HG02943 (cell line): Measurements from ENCODE around the gene MACROD1.

ENCODE experiments used
- ATAC-seq: cut with Tn5 transposase; IDR thresholded peaks from one replicate; pipeline ENCODE4 v1.9.1; 2021; ENCODE audit warnings: mild to moderate bottlenecking, low read depth, moderate library complexity; ENCODE audit not compliant: unreplicated experiment

MACROD1 gene

DNA sequence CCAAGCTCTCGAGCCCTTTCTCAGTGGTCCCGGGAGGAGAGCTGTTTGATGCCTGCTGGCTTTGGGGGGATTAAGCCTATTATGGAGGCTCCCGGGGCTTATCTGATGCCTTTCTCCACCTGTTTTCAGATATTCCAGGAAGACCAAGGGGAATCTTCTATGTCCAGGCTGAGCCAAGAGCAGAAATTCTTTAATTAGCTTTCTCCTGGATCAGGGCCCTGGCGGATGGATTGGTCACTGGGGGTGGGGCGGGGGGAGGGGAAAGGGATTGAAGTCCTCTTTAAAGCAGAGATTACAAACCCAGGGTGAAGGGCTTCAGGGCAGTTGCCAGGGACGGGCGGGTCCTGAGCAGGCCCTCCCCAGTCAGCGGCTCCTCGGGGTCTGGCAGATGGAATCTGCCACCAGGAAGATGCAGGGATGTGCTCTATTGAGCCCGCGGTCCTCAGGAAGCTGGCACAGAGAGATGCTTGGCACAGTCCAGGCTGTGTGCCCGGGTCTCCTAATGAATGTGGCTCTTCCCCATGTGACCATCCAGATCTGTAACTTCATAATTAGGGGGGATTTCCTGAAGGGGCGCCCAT, 33.6 kb downstream of the MACROD1 start:
- ATAC-seq: no peak

DNA sequence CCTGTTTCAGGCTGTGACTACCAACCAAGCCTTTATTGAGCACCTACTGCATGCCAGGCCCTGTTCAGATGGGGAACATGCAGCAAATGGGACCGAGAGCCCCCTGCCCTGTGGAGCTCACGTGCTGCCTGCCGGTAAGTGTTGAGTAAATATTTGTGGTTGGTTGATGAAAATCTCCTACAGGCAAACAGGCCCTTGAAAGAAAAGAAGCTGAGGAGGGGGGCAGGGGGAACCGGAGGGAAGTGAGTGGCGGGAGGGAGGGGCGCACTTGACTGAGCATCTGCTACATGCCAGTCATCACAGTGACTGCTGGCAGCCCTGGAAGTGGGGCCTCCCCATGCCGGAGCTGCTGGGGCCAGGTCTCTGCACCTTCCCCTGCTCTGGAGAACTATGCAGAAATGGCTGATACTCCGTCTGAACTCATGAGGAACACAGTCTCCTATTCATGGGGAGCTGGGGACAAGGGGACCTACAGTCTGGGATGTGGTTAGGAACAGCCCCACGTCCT, 34.2 kb downstream of the MACROD1 start:
- no peak for ATAC-seq

DNA sequence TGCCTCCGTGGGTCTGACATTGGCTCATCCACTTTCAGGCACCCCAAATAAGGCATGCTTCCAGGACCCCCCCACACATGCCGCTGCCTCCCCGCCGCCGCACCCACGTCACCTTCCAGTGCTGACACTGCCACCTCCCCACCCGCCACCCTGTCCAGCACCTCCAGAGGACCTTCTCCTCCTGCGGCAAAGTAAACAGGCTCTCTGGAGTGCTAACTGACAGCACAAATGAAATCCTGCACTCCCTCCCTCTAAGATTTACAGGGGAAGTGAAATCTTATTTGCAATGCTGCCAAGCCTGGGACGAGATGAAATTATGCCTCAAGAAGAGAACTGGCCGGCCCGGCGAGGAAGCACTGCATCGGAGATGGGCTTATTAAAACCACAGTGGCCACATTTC, 35.3 kb downstream of the MACROD1 start:
- no peak for ATAC-seq

DNA sequence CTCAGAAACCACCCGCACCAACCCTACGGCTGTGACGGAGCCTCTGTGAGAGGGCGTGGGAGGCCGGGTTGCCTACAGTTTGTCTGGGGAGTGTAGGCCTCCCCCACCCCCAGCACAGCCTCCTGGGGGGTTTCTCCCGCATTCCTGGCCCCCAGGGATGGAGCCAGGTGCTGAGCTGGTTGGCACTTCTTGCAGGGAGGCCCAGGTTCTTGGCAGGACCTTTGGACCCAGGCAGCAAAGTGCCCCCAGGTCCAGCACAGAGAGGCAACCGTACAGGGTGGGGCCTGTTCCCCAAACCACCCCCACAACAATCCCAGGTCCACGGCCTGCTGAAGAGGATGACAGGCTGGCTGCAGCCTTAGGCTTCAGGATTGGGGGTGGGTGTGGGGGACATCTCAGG, 36.5 kb downstream of the MACROD1 start:
- ATAC-seq: no peak

DNA sequence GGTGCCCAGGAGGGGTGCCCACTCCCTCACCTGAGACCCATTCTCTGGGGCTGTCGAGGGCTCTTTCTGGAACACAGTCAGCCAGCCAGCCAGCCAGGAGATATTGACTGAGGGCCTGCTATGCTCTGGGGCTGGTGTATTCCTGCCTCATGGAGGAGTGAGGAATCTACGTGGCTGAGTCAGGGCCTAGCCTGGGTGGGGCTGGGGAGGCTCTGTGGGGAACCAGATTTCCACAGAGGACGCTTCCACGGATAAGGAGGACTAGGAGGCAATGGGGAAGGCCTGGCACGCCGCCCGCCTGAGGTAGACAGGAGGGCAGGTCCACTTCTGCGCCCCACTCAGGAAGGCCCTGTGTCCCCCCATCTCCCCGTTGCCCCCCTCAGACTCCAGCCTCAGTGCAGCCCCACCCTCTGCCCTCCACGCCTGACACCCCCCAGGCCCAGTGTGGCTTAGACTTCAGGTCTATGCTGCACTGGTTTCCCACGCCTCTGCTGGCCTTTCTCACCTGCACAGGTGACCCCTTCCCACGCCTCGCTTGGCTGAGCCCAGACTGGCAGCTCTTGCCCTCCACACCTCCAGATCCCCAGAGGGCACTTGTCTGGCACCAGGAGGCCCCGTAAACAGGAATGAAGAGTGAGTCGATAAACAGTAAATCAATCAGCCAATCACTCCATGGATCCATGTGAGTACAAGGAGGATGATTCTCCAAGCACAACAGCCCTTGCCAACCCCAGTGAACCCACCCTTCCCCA, 37.5 kb downstream of the MACROD1 start:
- no peak for ATAC-seq

DNA sequence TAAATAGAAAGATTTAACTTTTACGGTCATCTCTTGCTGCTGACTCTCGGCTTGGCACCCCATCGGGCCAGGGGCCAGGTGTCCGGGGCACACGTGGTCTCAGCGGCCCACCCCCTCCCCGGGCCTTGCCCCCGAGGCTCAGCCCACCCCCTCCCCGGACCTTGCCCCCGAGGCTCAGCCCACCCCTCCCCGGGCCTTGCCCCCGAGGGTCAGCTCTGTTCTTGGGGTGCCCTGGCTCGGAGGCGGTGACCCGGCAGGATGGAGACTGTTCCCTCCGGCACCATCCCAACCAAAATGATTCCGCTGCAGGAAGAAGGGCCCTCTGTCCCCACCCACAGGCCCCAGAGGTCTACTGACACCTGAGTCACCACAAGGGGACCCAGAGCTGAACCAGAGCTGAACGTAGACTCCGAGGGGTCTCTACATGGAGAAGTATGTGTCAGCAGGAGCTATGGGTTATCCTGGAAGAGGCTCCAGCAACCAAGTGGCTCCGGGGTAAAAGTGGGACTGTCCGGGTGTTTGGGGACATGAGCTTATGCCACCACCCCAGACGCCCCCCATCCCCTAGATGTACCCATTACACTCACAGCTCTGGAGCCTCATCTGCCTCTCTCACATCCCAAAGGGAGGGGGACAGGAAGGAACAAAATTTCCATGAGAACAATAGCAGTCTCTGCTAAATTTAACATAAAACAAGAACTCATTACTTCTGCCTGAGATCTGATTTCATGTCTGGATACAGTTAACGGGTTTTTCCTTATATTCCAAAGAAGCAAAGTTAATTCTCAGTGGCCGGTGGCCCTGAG, 38.4 kb downstream of the MACROD1 start:
- no peak for ATAC-seq

DNA sequence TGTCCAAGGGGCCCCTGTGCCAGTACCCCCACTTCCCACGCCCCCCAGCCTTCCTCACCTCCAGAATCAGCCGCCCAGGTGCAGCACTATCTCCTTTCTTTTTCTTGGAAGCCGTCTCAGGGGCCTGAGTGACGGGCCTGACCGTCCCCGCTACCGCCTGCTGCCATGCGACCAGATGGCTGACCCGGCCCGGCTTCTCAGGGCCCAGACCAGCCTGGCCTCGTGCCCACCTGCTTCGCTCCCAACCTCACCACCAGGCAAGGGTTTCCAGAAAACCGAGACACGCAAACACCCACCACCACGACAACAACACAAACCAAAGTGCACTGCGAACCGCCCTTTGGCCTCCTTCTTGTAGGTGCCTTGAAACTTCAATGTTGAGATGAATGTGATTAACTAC, 39.1 kb downstream of the MACROD1 start:
- ATAC-seq: no peak

DNA sequence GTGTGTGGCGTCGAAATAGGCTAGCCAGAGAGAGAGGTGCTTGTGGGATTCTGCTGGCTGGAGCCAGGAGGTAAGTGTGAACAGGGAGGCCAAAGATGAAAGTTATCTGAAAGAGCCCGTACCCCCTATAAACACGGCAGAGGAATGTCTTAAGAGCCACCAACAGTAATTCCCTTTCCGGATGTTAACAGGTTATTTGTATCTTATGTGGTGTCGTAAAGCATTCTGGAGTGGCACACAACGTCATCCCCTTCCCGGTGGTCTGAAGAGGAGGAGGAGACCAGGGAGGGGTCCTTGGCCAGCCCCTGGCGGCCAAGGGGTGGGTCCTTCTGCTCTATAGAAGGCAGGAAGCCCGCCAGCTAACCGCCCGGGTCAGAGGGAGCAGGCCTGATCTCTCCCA, 39.5 kb downstream of the MACROD1 start:
- no peak for ATAC-seq

DNA sequence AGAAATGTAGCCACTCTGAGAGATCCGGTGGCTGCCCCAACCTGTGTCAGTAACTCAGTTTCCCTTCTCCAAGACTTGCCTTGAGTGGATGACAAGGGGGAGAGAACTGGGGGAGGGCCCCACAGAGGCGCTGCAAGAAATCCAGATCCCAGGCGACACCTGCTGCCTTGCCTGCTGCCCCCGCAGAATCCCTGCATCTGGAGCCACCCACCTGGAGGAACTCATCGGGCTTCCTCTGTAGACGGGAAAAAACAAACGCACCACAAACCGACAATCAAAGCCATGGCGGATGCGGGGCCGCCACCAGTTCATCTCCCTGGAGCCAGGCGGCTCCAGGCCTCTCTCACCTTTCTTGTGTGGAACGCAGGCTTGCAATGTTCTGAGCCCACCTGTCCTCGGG, 40.2 kb downstream of the MACROD1 start:
- no peak for ATAC-seq

DNA sequence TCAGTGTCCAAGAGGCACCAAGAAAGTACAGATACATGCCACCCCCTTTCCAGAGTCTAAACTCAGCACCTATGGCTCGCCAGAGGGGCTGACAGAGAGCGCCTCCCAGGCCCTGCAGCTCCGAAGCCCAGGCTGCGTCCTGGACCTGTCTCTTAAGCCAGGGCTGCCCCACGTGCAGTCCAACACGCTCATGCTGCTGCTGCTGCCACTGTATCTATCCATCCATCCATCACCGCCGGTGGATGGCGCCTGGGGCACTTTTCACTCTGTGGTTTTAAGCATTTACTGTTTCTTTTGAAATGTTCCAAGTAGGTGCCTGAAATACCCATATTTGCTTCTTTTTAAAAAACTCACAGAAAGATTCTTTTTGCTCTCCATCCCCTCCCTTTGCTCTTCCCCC, 41.8 kb downstream of the MACROD1 start:
- no peak for ATAC-seq

DNA sequence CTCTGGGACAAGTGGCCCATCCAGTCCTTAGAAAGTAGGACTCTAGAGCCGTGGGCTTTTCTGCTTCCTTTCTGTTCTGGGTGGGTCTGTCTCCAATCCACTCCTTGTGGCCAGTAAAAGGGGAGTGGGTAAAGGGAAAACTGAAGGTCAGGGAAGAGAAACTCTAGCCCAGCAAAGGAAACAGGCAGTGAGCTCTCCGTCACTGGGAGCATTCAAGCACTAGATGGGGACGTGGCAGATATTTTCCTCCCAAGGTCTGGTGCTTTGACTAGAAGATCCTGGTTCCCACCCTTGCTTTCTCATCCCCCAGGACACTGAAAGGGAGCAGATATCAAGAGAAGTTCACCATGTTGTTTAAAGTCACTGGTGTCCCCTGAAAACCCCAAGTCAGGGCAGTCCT, 42.2 kb downstream of the MACROD1 start:
- no peak for ATAC-seq

DNA sequence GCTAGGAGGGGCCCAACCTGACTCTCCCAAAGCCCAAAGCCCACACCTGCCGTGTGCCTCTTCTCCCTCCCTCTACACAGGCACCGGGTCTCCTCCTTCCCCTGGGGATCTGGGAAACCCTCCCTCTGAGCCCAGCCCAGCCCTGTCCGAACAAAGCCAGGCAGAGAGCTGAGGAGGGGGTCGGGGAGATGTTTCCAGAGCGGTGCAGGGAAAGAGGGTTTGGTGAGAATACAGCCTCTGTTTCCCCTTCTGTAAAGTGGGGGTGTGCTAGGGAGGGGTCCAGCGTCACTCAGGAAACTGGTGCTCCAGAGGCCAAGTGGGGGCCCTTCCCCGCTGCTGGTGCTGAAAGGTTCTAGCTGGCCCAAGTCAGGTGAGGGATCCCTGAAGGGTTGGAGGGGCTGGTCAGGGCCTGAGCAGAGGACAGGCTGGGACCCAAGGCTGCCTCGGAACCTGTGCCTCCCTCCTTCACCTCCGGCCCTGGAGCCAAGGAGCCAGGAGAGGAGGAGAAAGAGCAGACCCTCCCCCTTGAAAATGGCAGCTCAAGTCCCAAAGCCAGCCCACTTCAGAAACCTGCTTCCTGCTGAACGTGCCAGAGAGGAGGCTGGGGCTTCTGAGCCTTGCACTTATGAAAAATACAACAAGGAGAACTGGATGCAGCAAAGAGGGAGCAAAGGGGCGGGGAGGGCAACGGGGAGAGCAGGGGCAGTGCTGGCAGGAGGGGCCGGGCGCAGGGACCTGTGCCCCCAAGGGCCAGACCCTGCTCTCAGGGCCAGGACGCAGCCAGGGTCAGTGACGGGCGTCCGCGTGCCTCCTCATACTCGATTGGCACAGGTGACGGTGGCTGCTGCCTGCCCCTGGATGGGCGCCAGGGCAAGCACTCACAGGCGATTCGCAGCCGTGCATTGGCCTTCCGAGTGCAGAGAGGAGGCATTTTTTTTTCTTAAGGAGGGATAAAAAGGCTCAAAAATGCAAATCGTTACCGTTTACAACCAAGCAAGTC, 43.2 kb downstream of the MACROD1 start:
- ATAC-seq: no peak

DNA sequence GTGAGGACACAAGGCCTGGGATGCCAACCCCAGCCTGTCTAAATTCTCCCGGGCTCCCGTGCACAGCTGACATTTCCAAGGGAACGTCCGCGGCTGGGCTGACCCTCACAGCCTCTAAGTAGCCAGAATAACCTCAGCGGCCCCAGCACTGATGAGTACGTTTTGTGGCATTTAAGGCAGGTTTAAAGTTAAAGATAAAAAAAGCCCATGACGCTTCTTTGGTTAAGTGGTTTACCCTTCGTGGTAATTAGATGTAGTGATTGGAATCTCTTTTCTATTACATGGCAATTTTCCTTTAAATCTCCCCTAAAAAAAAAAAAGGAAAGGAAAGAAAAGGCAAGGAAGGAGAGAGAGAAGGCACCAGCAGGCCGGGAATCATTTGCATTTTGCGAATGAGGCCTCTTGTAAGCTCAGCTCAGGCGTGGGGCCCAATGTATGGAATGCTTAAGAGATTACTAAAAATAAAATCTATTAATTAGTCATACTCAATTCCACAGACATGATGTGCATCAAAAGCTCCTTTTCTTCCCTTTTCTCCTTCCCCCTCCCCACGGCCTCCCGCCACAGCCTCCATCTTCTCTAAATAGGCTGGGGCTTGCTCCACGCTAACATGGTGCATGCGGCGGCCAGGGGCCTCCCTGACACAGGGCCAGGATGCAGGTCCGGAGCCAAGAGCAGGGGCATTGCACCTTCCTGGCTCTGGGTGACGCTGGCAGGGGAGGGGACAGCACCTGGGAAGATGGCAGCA, 44.1 kb downstream of the MACROD1 start:
- no peak for ATAC-seq

DNA sequence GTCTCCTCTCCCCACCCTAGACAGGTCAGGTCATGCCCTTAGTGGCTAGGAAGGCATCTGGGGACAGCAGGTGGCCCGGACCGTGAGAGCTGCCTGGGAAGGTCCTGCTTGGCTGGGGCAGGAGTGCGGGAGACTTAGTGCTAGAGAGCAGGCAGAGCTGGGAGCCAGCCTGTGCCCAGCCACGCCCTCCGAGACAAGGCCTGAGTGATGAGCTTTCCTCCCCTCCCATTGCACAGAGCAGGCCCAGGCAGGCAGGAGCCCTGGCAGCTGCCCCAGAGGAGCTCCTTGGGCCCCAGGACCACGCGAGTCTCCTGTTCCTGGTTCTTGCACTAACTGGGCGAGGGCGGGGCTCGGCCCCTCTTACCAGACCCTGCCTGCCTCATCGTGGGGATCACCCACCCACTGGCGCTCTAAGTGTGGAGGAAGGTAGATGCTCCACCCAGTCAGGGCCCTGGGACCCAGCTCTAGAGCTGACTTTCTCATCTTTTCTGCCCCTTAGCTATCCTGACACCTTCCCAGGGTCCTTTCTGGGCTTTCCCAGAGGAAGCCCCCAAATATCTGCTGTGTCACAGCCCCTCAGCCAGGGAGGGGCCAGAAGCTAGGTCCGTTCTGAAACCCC, 44.9 kb downstream of the MACROD1 start:
- ATAC-seq: no peak

DNA sequence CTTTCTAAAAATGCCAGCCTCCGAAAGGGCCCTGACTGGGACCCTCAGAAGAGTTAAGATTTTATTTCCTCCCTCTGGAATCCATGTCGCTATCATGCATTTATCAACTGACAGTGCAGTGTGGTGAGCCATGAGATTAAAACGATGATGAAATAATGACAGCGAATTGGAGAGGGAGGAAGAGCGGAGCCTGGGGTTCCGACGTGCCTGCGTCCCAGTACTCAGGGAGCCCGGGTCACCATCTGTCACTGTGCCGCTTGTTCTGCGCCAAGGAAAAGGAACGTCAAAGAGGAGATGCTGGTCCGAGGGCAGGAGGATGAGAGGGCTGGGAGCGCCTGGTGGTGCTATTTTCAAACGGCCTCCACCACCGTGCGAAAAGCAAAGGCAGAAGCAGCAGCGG, 46.2 kb downstream of the MACROD1 start:
- ATAC-seq: no peak

DNA sequence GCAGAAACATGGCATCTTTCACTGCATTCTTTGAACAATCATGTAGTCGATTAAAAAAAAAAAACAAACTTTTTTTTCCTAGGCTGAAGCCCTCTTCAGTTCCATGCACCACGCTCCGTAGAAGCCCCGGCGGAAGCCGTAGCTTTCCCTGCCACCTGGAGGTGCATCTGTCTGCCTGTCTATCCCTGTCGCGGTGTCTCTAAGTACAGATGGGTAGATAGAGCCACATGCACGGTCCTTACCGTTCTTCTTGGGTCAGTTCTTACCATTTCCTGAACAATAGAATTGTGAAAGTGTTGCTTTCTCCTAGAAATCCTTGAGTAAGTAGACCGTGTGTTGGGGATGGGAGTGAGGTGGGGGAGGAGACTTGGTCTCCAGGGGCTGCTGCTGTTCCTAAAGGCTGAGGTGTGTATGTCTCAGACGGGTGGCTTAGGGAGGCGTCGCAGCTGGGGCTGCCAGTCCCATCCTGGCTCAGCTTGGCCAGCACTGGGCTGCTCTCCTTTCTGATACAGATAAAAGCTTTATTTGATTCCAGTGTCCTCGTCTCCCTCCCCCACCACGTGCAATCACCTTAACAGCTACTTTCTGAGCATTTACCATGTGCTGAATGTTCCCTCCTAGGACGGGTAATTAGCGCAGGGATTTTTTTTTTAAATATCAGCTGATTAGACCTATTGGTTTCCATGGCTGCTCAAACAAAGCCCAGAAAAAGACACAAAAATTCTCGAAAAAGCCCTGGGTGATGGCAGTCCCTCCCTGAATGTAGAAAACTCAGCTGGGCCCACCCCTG, 46.8 kb downstream of the MACROD1 start:
- no peak for ATAC-seq

DNA sequence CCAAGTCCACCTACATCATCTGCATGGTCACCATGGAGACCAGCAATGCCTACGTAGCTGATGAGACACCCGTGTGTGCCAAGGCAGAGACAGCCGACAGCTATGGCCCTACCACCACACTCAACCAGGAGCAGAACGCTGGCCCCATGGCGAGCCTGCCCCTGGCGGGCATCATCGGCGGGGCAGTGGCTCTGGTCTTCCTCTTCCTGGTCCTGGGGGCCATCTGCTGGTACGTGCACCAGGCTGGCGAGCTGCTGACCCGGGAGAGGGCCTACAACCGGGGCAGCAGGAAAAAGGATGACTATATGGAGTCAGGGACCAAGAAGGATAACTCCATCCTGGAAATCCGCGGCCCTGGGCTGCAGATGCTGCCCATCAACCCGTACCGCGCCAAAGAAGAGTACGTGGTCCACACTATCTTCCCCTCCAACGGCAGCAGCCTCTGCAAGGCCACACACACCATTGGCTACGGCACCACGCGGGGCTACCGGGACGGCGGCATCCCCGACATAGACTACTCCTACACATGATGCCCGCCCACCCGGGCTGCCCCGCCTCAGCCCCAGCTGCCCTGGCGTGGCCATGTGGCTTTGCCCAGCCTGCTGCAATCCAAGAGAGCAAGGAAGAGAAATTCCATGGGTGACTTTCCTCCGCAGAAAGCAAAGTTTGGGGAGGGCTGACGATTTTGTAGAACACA, 48.0 kb downstream of the MACROD1 start:
- no peak for ATAC-seq
